KBM-7 (cell line): Measurements from ENCODE around the gene RETN.

Source experiments
- DNase-seq: peaks from one replicate; pipeline ENCODE4 v3.0.0-alpha.2; 2015
- in situ Hi-C: fragments of 300-500 bp; cut with MboI; formaldehyde crosslinking; loops from 2 replicates; pipeline ENCODE4 v1.14.3; 2020; ENCODE audit warnings: low sequenced_read_pairs, low pct_unique_long_range_greater_than_20kb, mixed read lengths

The RETN gene

DNA sequence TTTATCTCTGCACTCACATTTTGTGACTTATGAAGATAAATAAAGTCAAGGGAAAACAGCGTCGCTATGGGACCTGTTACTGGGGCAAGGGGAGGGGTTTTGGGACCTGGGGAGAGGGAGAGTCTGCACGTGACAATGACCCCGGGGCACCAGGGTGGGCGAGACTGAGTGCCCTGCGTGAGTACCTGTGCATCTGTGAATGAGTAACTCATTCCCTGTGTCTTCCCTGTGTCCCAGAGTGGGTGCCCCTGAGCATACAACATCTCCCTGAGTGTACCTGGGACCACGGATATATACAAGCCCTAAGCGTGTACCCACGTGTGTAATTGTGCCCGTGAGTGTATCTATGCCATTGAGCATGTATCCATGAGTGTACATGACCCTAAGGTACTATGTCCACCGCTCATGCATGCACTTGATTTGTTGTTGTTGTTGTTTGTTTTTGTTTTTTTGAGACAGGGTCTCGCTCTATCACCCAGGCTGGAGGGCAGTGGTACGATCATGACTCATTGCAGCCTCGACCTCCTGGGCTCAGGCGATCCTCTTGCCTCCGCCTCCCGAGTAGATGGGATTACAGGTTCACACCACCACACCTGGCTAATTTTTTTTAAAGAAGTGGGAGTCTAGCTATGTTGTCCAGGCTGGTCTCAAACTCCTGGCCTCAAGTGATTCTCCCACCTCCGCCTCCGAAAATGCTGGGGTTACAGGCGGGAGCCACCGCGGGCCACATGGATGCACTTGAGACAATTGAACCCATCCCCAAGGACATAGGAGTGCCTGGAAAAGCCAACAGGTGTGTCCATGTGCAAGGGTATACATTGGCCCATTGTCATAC lies 11.1 kb downstream of the RETN start:
- in situ Hi-C loops, result no loop called here
- DNase-seq, result no peak

DNA sequence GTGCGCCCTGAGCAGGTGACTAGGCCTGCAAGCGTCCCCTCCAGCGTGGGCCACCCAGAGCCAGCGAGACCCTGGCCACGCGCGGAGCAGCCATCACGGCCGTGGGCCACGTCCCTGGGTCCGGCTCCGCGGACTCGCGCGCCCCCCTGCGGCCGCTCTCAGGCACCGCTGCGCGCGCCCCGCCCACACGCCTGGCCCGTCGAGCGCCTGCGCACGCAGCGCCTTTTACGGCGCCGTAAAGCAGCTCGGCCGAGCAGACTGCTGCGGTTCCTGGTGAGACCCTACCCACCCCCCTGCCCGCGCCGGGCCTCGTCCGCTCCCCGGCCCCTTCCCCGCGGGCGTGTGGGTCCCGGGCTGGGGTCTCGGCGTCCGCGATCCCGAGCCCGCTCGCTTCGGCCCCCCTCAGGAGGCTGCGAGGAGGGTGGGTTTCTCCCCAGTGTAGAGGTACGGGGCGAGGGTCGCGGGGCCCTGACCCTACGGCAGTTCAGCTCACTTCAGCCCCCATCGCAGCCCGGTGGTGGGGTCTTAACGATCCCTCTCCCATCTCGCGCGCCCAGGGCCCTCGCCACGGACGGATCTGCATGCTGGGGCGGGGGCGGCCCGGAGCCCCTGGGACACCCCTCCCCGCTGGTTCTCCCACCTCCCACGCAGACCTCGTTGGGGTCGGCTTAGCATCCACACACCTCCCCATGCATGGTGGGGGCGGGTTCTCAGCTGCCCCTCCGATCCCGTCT lies 11.9 kb downstream of the RETN start, which contains the start of gene TRAPPC5:
TSS of gene TRAPPC5 (plus strand) at position 228 of the 734 bp plus-strand sequence. CDS start 1,421 bp downstream, outside the sequence.
- in situ Hi-C loops, result no loop called here
- peak; percentile 85 for DNase-seq

DNA sequence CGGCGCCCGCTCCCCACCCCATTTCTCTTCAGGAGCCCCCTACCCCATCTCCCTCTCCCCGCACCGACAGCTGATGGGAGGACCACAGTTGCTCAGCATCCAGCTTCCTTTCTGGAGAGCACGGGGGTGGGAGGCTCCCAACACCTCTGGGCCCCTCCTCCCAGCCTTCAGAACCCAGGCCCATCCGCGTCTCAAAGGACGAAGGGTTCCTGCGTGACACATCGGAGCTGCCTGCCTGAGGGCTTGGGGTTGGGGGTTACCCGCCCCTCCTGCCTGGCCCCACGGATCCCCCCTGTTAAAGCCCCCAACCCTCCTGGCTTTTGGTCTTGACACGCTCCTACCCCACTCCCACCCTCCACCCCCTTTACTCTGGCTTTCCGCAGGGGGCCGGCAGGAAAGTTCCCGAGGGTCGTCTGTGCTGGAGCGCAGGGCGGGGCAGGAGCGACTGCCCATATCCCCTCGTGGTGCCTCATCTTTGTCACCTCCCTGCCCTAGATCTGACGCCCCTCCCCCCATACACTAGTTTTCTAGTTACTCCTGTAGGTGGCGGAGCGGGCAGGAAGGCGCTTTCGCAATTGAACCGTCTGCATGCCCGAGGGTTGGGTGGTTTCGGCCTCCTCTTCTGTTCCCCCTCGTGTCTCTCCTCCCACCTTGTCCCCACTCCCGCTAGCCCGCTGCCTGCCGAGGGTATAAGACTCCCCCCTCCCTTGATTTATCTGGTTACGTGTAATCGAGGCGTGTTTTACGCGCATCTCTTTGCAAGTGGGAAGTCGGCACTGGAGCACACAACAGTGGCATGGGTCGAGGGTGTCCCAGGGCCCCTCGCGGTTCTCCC lies 12.7 kb downstream of the RETN start:
- in situ Hi-C loops, result no loop called here
- peak; percentile 92 for DNase-seq

DNA sequence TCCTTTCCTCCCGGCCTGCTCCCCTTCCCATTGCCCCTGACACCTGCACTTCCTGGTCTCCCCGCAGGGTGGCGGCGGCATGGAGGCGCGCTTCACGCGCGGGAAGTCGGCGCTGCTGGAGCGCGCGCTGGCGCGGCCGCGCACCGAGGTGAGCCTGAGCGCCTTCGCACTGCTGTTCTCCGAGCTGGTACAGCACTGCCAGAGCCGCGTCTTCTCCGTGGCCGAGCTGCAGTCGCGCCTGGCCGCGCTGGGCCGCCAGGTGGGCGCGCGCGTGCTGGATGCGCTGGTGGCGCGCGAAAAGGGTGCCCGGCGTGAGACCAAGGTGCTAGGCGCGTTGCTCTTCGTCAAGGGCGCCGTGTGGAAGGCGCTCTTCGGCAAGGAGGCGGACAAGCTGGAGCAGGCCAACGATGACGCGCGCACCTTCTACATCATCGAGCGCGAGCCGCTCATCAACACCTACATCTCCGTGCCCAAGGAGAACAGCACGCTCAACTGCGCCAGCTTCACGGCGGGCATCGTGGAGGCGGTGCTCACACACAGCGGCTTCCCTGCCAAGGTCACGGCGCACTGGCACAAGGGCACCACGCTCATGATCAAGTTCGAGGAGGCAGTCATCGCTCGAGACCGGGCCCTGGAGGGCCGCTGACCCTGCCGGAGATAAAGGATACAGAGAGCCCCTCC lies 13.5 kb downstream of the RETN start:
- in situ Hi-C loops, result no loop called here
- no peak for DNase-seq

DNA sequence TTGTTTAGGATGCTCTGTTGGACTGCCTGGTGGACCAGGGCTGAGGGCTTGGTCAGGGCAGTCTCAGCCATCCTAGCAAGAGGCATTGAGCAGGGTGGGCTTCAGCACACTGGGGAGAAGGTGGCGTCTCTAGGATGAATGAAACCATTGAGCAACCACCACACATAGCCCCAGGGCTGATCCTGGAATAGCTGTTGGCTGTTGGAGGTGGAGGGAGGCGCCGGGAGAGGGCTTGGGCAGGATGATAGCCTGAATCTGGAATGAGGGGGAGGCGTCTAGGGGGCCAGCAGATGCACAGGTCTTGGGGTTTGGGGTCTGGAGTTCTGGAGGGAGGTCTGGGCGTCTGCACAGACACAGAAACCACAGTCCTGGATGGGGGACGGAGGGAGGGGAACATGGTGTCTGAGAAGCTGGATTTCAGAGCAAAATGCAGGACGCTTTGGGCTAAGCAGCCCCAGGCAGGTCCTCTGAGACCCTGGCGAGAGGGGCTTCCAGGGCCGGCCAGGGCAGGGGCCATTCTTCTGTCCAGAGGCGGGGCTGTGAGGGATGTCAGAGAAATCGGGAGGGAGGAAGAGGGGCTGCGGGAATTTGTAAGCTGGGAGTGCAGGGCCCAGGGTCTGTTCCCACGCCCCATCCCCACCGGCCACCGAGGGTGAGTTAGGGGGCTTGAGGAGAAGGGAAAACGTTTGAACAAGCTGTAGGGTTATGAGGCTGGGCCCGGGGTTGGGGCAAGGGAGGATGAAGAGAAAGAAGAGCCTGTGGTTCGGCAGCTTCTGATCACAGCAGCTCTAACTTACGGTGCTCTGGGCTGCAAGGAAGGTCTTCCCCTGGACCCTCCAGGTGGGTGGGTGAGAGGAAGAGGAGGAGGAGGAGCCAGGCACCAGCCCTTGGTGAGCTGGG lies 16.9 kb downstream of the RETN start:
- in situ Hi-C loops, result no loop called here
- no peak for DNase-seq

DNA sequence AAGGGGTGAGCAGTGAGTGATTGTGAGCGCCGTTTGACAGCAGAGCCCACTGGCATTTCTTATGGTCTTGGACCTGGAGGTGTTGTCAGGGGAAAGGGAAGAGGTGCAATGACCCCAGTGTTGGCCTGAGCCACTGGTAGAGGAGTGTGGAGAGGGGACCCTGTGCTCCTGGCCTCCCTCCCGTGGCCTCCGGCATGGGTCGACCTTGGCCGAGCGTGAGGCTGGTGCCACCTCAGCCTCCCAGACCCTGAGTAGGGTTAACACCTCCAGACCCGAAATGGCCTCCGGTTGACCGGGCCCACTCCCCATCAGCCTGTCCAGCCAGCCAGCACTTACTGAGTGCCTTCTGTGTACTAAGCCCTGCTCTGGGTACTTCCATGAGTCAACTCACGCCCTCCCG lies 18.3 kb downstream of the RETN start:
- in situ Hi-C loops, result no loop called here
- DNase-seq, result no peak

DNA sequence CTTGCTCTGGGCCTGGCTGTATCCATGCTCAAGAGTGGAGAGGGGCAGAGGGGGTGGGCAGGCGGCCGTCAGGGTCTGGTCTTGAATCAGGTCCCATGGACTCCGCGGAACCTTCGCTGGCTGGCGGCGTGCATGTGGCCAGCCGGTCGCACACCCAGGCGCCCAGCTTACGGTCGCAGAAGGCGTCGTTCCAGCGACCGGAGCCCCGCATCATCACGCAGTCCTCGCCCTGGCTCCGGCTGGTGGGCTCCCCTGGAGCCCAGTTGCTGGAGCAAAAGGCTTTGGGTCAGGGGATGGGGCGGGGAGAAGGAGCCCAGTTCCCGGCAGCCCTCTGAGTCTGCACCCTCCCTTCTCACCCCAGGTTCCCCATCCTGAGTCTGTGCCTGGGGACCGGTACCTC lies 20.3 kb downstream of the RETN start:
- in situ Hi-C loops, result no loop called here

DNA sequence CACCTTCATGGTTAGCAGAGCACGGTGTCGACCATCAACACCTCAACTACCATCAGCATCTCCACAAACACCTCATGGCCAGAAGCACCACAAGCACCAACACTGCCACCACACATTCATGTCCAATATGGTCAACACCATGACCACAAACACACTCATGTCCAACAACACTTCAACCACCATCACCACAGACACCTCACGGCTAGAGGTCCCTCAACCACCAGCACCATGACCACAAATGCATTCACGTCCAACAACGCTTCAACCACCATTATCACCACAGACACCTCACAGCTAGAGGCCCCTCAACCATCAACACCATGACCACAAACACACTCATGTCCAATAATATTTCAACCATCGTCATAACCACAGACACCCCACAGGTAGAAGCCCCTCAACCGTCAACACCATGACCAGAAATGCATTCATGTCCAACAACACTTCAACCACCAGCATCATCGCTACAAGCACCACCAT lies 22.0 kb downstream of the RETN start:
- in situ Hi-C loops, result no loop called here
- DNase-seq, result no peak

More for the DNA sequence above, 20.3 kb downstream of the RETN start:
- DNase-seq, result no peak

DNA sequence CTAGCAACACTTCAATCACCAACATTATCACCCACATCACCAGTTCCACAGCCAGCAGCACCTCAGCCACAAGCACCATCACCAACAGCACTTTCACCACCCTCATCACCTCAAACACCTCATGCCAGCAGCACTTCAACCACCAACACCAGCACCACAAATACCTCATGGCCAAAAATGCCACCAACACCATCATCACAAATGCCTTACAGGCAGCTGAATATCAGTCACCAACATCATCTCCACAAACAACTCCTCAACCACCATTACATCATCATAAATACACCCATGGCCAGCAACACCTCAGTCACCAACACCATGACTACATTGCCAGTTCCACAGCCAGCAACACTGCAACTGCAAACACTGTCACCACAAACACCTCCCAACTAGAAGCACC lies 22.6 kb downstream of the RETN start:
- DNase-seq, result no peak
- in situ Hi-C loops, result no loop called here

DNA sequence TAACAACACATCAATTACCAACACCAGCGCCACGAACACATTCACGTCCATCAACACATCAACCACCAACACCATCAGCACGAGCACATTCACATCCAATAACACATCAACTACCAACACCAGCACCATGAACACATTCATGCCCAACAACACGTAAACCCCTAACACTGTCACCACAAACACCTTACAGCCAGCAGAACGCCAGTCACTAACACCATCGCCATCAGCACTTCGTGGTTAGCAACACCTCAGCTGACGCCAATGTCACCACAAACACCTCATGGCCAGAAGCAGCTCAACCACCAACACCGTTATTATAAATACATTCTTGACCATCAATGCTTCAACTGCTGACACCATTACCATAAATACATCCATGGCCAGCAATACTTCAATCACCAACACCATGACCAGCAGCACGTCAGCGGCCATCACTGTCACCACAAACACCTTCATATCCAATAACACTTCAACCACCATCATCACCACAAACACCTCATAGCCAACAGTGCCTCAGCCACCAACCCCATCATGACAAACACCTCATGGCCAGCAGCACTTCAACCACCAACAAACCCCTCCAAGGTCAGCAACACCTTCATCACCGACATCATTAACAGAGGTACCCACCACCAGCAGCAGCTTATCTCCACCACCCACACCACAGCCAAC lies 23.7 kb downstream of the RETN start:
- DNase-seq, result no peak
- in situ Hi-C loops, result no loop called here

DNA sequence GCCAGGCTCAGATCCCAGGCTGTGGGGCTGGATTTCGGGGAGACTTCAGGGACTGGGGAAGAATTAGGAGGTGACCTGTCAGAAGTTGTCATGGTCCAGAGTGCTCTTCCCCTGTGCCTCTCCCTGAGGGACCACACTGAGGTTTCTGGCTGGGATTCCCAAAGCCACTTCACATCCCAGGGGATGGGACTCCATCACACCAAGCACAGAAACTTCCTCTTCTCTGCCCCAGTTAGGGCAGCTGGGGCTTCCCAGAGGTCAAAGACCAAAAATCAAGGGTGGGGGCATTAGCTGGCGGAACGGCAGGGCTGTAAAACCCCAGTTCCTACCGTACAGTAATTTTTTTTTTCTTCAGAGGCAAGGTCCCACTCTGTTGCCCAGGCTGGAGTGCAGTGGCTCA lies 25.6 kb downstream of the RETN start:
- DNase-seq, result no peak
- in situ Hi-C loops, result no loop called here

DNA sequence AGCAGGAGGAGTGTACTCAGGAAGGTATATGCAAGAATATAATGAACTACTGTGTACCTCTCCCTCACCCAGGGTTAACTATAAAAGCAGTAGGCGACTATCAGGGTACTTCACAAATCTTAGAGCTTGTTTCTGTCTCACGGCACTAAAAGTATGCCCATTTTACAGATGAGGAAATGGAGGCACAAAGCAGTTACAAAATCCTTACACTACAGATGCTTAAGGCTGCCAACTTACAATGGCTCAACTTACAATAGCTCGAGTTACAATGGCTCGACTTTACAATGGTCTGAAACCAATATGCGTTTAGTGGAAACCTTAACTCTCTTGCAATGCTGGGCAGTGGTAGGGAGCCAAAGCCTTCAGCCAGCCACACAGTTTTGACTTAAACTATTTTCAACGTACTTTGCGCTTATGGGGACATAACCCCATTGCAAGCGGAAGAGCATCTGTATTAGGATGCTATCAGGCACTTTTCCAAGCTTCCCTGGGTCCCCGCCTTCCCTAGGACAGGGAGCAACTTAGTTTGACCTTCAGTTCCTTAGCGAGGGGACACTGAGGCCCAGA lies 29.0 kb downstream of the RETN start:
- in situ Hi-C loops, result no loop called here
- no peak for DNase-seq

DNA sequence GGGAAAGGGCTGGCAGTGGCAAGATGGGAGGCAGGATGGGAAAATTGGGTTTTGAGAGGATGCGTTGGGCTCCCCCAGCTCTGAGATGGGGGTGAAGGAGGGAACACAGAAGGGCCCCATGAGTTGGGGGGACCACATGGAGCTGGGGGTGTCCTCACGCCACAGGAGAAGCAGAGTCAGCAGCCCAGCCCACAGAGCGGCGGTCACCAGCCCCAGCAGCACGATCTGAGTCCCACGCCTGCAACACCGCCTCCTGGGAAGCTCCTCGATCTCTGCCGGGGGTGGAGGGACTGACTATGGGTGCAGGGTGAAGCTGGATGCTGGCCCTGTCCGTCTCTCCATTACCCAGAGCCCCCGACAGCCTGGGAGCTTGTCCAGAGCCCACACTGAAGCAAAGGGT lies 29.7 kb downstream of the RETN start:
- in situ Hi-C loops, result no loop called here
- DNase-seq, result no peak

DNA sequence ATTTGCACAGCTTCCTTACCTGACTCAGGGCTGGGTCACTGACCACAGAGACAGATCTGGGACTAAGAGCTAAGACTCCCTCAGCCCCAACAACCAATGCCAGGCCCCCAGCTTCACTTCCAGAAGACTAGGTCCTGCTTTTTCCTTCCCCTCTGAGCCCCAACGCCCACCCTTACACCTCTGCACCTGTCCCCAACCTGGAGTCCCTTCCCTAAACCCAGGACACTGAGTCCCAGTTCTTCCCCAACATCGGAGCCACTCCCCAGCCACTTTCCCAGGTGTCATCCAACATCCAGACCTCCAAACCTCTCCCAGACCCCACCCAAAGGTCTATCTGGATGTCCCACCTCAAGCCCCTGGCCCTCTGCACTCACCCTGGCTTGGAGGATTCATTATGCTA lies 30.2 kb downstream of the RETN start:
- in situ Hi-C loops, result no loop called here
- no peak for DNase-seq

DNA sequence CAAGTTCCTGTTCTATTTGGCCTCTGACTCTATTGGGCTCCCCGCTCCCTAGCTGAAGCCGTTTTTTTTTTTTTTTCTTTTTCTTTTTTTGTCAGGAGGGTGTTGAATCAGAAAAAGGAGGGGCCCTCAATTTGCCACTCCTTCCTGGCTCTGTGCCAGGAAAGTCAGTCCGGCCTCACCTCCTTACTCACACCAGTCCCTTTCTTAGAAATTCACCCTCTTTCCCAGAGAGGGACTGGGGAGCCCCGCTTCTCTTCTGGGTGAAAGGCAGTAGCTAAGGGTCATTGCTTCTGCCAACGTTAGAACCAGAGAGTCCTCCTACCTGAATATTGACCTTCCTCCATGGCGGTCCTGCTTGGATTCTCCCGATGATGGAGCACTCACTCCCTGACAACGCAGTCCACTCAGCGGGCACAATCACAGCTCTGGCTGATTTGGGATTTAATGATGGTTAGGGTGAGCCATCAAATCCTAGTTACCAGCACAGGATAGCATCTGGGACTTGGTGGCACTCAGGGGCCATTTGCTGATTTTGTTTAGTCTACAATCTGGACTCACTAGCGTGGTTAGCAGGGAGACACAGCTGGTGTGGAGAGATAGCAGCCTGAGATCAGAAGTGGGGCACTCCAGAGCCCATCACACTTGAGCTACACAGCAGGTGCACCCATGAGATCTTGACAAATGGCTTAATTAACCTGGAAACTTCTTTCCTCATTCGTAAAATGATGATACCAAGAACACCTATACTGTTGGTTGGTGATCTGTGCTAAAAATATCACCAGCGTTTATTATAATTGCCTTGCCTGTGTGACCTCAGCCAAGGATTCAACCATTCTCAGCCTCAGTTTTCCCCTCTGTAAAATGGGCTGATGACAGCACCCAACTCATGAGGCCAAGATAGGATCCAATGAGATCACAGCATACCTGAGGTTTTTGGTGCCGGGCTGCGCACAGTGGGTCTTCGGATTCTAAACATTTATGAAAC lies 30.9 kb downstream of the RETN start:
- in situ Hi-C loops, result no loop called here
- DNase-seq, result peak; percentile 24

DNA sequence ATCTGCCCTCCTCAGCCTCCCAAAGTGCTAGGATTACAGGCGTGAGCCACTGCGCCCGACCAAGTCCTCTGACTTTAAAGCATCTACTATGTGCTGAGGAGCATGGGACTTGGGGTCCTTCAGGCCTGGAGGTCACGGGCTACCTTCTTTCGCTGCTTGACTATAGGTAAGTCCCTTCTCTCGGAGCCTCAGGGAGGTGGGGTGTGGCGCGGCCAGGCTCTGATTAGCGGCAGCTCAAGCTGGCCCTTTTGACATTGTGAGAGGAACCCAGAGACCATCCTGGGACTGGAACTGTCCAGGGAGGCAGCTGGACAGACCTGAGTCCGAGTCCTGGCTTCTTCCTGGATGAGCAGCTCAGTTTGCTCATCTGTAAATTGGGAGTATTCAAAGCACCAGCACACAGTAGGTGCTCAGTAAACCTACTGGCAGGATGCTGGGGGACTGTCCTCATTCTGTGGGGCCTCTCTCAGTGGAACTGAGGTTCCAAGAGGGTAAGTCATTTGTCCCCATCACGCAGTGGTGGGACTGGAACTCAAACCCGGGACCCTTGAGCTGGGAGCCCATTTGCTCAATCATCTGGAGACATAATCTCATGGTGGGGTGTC lies 32.3 kb downstream of the RETN start:
- DNase-seq, result no peak
- in situ Hi-C loops, result no loop called here
